IPS-NIHi7 (cell line): ENCODE measurements around the gene NUP85.
A peak's percentile ranks its signal among the peaks of the same experiment; 100 is the strongest.
"Not testable (repeated sequence)": the region's sequence is repeated elsewhere in the genome, so short reads cannot be mapped to it uniquely, and the experiment has no call there.

Experiments
- DNase-seq: peaks from one replicate; pipeline ENCODE4 v3.0.0; 2012; ENCODE audit warnings: mixed read lengths; ENCODE audit errors: extremely low spot score

Gene NUP85

GRCh38 chr17:75241143-75241430 is 35.6 kb downstream of the NUP85 start:
- DNase-seq: no peak

- DNase-seq: no peak
These were observed 36.0 kb downstream of the NUP85 start for GRCh38 chr17:75241502-75241901.

GRCh38 chr17:75241996-75242460 is 36.5 kb downstream of the NUP85 start:
- DNase-seq: no peak

DNA sequence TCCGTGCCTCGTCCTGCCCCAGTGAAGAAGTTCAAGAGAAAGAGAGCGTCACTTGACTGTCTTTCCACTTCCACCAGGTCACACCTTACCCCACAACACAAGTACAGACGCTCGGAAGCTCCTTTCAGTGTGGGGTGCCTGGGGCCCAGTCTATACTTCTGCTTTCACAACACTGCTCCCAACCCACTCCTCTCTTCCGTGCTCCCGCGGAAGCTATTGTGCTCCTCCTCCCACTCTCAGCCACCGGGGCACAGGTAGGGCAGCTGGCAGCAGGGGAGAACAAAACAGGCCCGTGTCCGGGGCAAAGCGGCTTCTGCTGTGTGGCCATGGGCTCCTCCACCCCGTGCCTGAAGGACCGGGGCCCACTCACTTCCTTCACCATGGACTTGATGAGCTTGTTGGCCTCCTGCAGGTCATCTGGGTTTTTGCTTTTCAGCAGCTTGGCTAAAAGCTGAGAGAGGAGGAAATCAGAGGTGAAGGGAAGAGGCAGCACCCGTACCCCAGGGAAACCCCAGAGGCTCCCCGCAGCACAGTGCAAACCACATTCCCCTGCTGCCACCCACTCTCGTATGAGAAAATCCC is 37.1 kb downstream of the NUP85 start:
- DNase-seq: no peak

DNA sequence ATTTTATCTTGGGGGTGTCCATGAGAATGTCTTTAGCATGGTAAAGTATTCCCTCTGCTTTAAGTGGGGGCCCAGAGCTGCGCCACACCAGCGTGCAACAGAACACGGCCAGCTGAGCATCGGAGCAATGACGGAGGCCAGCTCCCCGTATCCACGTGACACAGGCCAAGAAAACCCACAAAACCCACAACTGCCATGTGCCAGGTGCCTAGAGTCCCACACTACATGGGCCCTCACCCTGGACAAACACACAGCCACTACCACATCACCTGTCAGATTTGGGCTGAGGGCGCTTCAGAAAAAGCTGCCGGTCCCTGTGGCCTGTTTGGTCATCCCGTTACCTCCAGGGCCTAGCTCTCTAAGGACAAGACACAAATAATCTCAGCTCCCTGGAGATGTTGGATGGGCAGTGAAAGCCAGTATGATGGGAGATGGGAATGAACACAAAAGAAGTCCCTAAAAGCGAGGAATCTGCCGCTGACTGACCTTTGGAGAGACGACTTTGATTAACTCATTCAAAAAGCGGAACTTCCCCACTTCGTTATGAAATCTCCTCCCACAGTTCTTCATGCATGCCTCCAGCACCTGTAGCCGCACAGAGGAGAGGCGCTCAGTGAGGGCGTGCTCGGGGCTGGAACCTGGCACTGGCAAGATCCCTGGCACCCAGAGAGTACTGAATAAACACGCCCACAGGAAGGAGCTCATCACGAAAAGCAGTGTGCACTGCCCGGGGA is 38.8 kb downstream of the NUP85 start:
- no peak for DNase-seq

- DNase-seq: no peak
These were observed 39.5 kb downstream of the NUP85 start for GRCh38 chr17:75245011-75245410.

DNA sequence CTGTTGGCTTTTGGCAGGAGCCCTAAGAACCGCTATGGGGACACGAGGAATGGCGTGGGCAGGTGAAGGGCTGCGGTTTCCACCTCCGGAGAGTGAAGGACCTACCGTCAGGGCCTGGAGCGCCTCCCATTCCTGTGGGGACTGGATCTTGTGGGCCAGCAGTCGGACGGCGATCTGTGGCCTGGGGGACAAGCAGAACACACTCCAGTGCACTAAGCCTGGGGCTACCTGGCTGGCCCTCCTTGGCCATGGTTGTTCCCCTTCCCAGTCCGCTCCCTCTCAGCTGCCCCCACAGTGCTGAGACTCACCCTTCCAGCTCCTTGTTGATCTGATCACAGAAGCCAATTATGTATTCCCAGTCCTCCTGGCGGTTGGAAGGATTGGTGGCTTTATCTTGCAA is 40.9 kb downstream of the NUP85 start:
- DNase-seq: no peak

- no peak for DNase-seq
These were observed 44.1 kb downstream of the NUP85 start for GRCh38 chr17:75249564-75249963.

- DNase-seq: no peak
These were observed 44.6 kb downstream of the NUP85 start for GRCh38 chr17:75250009-75250471.

DNA sequence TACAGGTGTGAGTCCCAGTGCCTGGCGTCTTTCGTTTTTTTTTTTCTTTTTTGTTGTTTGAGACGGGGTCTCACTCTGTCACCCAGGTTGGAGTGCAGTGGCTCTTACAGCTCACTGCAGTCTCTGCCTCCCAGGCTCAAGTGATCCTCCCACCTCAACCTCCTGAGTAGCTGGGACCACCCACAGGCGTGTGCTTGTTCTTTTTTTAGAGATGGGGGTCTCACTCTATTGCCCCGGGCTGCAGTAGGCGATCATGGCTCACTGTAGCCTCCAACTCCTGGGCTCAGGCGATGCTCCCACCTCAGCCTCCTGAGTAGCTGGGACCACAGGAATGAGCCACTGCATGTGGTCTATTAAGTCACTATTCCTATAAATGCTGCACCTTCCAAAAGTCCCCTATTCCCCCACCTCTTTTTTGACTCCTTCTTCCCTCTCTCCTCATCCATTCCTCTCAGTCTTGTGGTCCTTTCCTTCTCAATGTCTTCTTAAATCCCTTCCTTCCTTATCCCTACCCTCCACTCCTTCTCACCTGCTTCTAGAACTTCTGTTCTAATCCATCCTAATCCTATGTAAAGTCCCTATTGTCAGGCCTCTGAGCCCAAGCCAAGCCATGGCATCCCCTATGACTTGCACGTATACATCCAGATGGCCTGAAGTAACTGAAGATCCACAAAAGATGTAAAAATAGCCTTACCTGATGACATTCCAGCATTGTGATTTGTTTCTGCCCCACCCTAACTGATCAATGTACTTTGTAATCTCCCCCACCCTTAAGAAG is 46.7 kb downstream of the NUP85 start:
- no peak for DNase-seq

GRCh38 chr17:75255954-75256698 is 50.6 kb downstream of the NUP85 start:
- DNase-seq: not testable (repeated sequence)

- DNase-seq: not testable (repeated sequence)
These were observed 51.7 kb downstream of the NUP85 start for GRCh38 chr17:75257228-75257627.

- DNase-seq: no peak
These were observed 55.3 kb downstream of the NUP85 start for GRCh38 chr17:75260641-75261335.

DNA sequence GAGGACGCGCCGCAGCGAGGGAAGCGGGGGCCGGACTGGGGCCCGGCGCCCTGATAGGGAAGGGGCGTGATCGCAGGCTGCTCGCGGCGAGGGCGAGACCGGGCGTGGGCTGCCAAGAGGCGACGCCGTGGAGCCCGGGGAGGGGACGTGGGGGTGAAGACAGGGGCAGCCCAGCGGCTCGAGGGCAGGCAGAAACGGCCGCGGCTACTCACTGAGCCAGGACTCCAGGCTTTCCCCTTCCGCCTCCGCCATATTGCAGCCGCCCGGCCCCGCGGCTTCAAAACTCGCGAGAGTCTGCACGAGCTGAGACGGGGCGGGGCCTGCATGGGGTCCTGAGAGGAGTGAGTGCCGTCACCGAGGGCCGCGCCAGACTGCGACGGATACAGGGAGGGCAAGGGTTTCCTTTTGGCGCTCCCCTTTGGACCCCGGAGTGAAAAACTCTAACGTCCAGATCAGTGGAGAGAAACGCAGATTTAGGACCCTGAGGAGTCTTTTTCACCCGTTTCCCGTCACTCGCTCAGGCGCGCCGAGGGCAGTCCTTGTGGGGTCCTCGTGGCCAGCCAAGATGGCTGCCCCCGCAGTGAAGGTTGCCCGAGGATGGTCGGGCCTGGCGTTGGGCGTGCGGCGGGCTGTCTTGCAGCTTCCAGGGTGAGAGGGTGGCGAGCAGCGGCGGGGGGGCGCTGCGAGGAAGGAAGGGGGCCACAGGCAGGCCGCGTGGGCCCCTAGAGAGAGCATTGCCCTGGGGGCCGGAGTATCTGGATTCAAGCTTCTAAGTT is 56.0 kb downstream of the NUP85 start, which contains the start of the genes GGA3 and MRPS7:
GGA3 (minus strand) TSS at position 271 of the 776 bp plus-strand sequence; CDS start at position 252, 19 bp downstream.
MRPS7 (plus strand) TSS at position 544 of the 776 bp plus-strand sequence; CDS start at position 566, 22 bp downstream.
- DNase-seq: peak; percentile 95

DNA sequence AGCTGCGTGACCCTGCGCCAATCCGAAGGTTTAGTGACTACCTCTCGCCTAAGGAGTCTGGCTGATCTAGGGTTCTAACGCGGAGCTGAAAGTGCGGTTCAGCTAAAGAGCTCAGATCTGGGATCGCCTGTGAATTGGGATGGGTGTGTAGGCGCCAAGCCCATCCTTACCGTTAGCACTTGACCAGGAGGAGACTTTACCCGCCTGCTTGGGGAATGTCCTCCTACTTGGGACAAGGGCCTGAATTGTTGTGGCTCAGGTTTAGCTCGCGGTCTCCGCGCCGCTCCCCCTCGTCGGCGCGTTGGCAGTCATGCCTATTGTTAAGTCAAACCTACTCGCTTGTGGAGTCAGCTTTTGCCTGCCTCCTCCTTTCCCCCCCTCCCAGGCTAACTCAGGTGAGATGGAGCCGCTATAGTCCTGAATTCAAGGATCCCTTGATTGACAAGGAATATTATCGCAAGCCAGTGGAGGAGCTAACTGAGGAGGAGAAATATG is 56.7 kb downstream of the NUP85 start:
- DNase-seq: no peak

- no peak for DNase-seq
These were observed 57.6 kb downstream of the NUP85 start for GRCh38 chr17:75263055-75263454.

- no peak for DNase-seq
These were observed 60.3 kb downstream of the NUP85 start for GRCh38 chr17:75265614-75266315.

GRCh38 chr17:75266316-75267152 is 61.1 kb downstream of the NUP85 start:
- DNase-seq: no peak

- no peak for DNase-seq
These were observed 61.6 kb downstream of the NUP85 start for GRCh38 chr17:75267153-75267410.
